ENCODE results near the gene ITPA. TPM values are rescaled to one million over a fixed set of nuclear protein-coding genes. Genes with fewer than 3 reads are reported as not detected.

The ITPA gene
- total and polyA plus RNA-seq, 2 of the 13 experiments (the other 11 are each of a cell fraction or from before 2014, with no cell fraction given) = 60.1 to 103 TPM

GRCh38 chr20:3173610-3174441 lies 35.5 kb upstream of the ITPA start (continued):
- TF ChIP-seq PRDM15 (CRISPR knock-in tag; IDR thresholded peaks at IDR 0.05) (peak; percentile 77), STAT6 (CRISPR knock-in tag; IDR thresholded peaks at IDR 0.05; ENCODE audit: borderline replicate concordance) (no peak; the same call in 1 of the 2 replicates), ZNF770 (CRISPR knock-in tag; IDR thresholded peaks at IDR 0.05) (peak; percentile 93), SETDB1 (CRISPR knock-in tag; IDR thresholded peaks at IDR 0.05; ENCODE audit: borderline replicate concordance) (no peak), HNRNPL (IDR thresholded peaks at IDR 0.05; ENCODE audit: low read depth, low read length) (peak; percentile 83), MNT (IDR thresholded peaks at IDR 0.05) (peak; percentile 41; the same call in 1 of the 2 replicates), STAG1 (CRISPR knock-in tag; IDR thresholded peaks at IDR 0.05) (no peak; the same call in none of the 2 replicates), MAF1 (CRISPR knock-in tag; IDR thresholded peaks at IDR 0.05; ENCODE audit: borderline replicate concordance) (peak; percentile 81; the same call in 1 of the 2 replicates), ZNF674 (CRISPR knock-in tag; IDR thresholded peaks at IDR 0.05; ENCODE audit: low read depth) (peak; percentile 62; the same call in 1 of the 2 replicates), MIXL1 (CRISPR knock-in tag; IDR thresholded peaks at IDR 0.05) (peak; percentile 80), ZNF777 (CRISPR knock-in tag; IDR thresholded peaks at IDR 0.05) (peak; percentile 100), TMF1 (CRISPR knock-in tag; IDR thresholded peaks at IDR 0.05; ENCODE audit: low read depth) (peak; percentile 45; the same call in 1 of the 2 replicates), ZXDC (CRISPR knock-in tag; IDR thresholded peaks at IDR 0.05) (no peak), ZNF839 (CRISPR knock-in tag; IDR thresholded peaks at IDR 0.05; ENCODE audit: borderline replicate concordance) (peak; percentile 91; the same call in 1 of the 2 replicates), NKX3-1 (CRISPR knock-in tag; IDR thresholded peaks at IDR 0.05) (peak; percentile 77; the same call in 1 of the 2 replicates)

All from HepG2 (cell line).